Kidney (tissue), 14 donors: Measurements from ENCODE around the gene SYTL5. TPM values are rescaled to one million over a fixed set of nuclear protein-coding genes. Genes with fewer than 3 reads are reported as not detected.
A peak's percentile ranks its signal among the peaks of the same experiment; 100 is the strongest.

Experiments used
- DNase-seq, 5 donors: peaks; one replicate each; pipeline ENCODE4 v3.0.0-alpha.2; 2013 to 2020
- FAIRE-seq: peaks from 2 replicates; lab custom pipeline; 2012; peaks lifted over from hg19 to GRCh38; lab: Jason Lieb, UNC
- H3K27ac ChIP-seq, 2 donors: one replicate each; pipeline ENCODE4 v1.7.0; 2013; ENCODE audit warnings: low read depth in 2 of 2, low read length in 2 of 2, inconsistent platforms in 1 of 2
- H3K27me3 ChIP-seq: one replicate; pipeline ENCODE4 v1.7.1; 2013; ENCODE audit warnings: low read length, inconsistent platforms; ENCODE audit not compliant: control insufficient read depth, insufficient read depth
- H3K36me3 ChIP-seq, 3 donors: one replicate each; pipeline versions ENCODE4 v1.7.0 to v1.7.1; 2013; ENCODE audit warnings: low read length in 3 of 3, control low read depth in 1 of 3, inconsistent platforms in 1 of 3; ENCODE audit not compliant: insufficient read depth in 3 of 3, control insufficient read depth in 2 of 3
- H3K4me1 ChIP-seq, 3 donors: one replicate each; pipeline versions ENCODE4 v1.7.0 to v1.7.1; 2013; ENCODE audit warnings: low read length in 3 of 3, inconsistent platforms in 1 of 3, low read depth in 1 of 3; ENCODE audit not compliant: control insufficient read depth in 2 of 3, insufficient read depth in 2 of 3
- H3K4me3 ChIP-seq, 3 donors: one replicate each; pipeline versions ENCODE4 v1.7.0 to v1.8.1; 2013; ENCODE audit warnings: low read length in 3 of 3, control low read depth in 1 of 3, inconsistent platforms in 1 of 3
- H3K9ac ChIP-seq, 3 donors: one replicate each; pipeline versions ENCODE4 v1.7.0 to v1.7.1; 2013; ENCODE audit warnings: low read length in 3 of 3, control low read depth in 1 of 3, inconsistent platforms in 1 of 3
- H3K9me3 ChIP-seq, 3 donors: one replicate each; pipeline versions ENCODE4 v1.7.0 to v1.7.1; 2013; ENCODE audit warnings: low read length in 3 of 3, control low read depth in 1 of 3, inconsistent platforms in 1 of 3; ENCODE audit not compliant: control insufficient read depth in 2 of 3, insufficient read depth in 1 of 3
- CTCF ChIP-seq: IDR thresholded peaks from 3 replicates; pipeline ENCODE4 v1.5.1; 2012; ENCODE audit warnings: mild to moderate bottlenecking, moderate library complexity, borderline replicate concordance; ENCODE audit not compliant: insufficient read depth; ENCODE audit errors: extremely low read depth
- intact Hi-C: fragments of 100-400 bp; cut with DNase I; formaldehyde crosslinking; loops from one replicate; pipeline ENCODE4 v1.11.1; 2022
- polyA plus RNA-seq: library from polyadenylated mRNA; stranded (reverse); fragments of 350-450 nt; fragmentation: Illumina TruSeq; extraction: RNeasy Lipid Tissue Mini Kit (QIAGEN cat#74804); gene quantifications from one replicate; pipeline ENCODE4 v1.2.3, GENCODE V29; 2014; ENCODE audit warnings: low read depth, low replicate concordance; ENCODE audit not compliant: insufficient read depth
- total RNA-seq: library from RNA; stranded (reverse); fragmentation: NEBNext Ultra II Directional; extraction: Animal tissue kit (Norgen Biotek cat#: 25700); gene quantifications from one replicate; pipeline ENCODE4 v1.2.1, GENCODE V29; 2021
- donor health status: control.
- donor health status: control.
- donor health status: control.
- donor health status: control.
- donor health status: control.
- donor health status: DM: yes; HTN: yes; CAD: no.
- donor health status: Normal renal cell carcinoma (clear cell type).

The SYTL5 gene
- total and polyA plus RNA-seq, 2 donors from 2014 or later: 0.65 to 0.69 TPM

DNA sequence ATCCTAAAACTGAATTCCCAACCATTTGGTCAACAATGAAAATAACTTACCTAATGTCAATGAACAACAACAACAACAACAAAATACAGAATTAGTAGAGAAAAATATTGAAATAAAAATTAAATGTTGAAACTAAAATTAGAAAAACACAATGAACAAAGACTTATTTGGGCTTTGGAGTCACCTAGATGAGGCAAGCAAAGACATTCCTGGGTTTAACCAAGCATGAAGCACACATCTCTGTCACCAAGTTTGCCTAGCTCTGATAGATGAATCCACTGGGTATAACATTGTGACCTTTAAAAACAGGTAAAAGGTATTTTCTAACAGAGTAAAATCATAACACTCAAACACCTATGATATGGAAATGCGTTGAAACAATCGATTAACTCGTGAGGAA is 13.2 kb upstream of the SYTL5 start:
- no peak overlapping the region for H3K4me3 ChIP-seq
- TF ChIP-seq CTCF: no peak
- H3K4me1 ChIP-seq: no peaks in the 10 kb centered on the region
- no peaks in the 10 kb centered on the region for H3K36me3 ChIP-seq
- DNase-seq (peak in 1 of 5 donors; percentile 11), FAIRE-seq (no peak)
- no peaks in the 10 kb centered on the region for H3K9me3 ChIP-seq
- intact Hi-C loops: no loop called here
- no peaks in the 10 kb centered on the region for H3K27me3 ChIP-seq
- H3K27ac ChIP-seq: no peak overlapping the region
- no peak overlapping the region for H3K9ac ChIP-seq

DNA sequence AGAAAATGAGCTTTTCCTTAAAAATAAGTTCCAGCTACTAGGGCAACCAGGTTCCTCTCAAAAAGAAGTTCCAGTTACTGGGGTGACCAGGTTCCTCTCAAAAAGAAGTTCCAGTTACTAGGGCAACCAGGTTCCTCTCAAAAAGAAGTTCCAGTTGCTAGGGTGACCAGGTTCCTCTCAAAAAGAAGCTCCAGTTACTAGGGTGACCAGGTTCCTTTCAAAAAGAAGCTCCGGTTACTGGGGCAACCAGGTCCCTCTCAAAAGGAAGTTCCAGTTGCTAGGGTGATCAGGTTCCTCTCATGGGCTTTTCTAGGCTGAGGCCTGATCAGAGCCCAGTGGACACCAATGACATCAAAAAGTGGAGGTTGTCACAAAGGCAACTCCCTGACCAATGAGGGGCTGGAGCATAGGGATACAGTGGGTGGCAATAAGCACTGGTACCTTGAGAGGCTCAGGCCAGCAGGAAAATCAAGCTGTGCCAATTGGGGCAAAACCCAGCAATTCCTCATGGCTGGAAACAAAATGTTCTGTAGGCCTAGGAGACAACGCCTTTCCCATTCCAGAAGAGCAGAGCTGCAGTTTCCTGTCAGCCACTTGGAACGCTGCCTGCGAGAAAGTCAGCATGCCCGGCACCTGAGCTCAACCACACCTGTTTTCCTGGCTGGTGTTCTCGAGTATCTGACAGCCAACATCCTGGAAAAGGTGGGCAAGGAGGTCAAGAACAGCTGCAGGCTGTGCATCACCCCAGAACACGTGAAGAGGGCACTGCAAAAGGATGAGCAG is 12.3 kb upstream of the SYTL5 start:
- Histone ChIP-seq H3K27ac (no peak overlapping the region), H3K4me3 (no peak overlapping the region), H3K9me3 (no peaks in the 10 kb centered on the region), H3K36me3 (no peaks in the 10 kb centered on the region), H3K4me1 (no peaks in the 10 kb centered on the region), H3K9ac (no peak overlapping the region), H3K27me3 (no peaks in the 10 kb centered on the region)
- intact Hi-C loops: no loop called here
- no peak for TF ChIP-seq CTCF
- FAIRE-seq (no peak), DNase-seq (peak; percentile 36 to 86 (median 76))

GRCh38 chrX:37995428-37995827 is 10.9 kb upstream of the SYTL5 start:
- H3K4me3 ChIP-seq: no peak overlapping the region
- FAIRE-seq (no peak), DNase-seq (no peak)
- H3K9ac ChIP-seq: no peak overlapping the region
- TF ChIP-seq CTCF: no peak
- no peak overlapping the region for H3K27ac ChIP-seq
- H3K36me3 ChIP-seq: no peaks in the 10 kb centered on the region
- H3K27me3 ChIP-seq: no peaks in the 10 kb centered on the region
- no peaks in the 10 kb centered on the region for H3K4me1 ChIP-seq
- H3K9me3 ChIP-seq: no peaks in the 10 kb centered on the region
- intact Hi-C loops: no loop called here
